GM12873 (cell line): ENCODE measurements around the gene CLPTM1L.

ENCODE experiments used
- CTCF ChIP-seq: IDR thresholded peaks from 2 replicates; pipeline ENCODE4 v1.5.1; 2012; ENCODE audit warnings: low read depth, mild to moderate bottlenecking, moderate library complexity, low read length, control low read depth; ENCODE audit not compliant: insufficient read depth; ENCODE audit errors: missing control alignments

Gene CLPTM1L

GRCh38 chr5:1341863-1342262 is 3.0 kb downstream of the CLPTM1L start:
- TF ChIP-seq CTCF: no peak

GRCh38 chr5:1338506-1339070 is 6.3 kb downstream of the CLPTM1L start:
- TF ChIP-seq CTCF: no peak

- TF ChIP-seq CTCF: no peak
Measured at GRCh38 chr5:1338196-1338490, 6.8 kb downstream of the CLPTM1L start.

GRCh38 chr5:1337489-1338195 is 7.3 kb downstream of the CLPTM1L start:
- no peak for TF ChIP-seq CTCF

GRCh38 chr5:1336749-1337488 is 8.0 kb downstream of the CLPTM1L start:
- TF ChIP-seq CTCF: no peak

GRCh38 chr5:1336106-1336561 is 8.8 kb downstream of the CLPTM1L start:
- TF ChIP-seq CTCF: no peak

GRCh38 chr5:1335540-1336095 is 9.3 kb downstream of the CLPTM1L start:
- TF ChIP-seq CTCF: no peak
